ENCODE results near the gene CBY2. TPM values are rescaled to one million over a fixed set of nuclear protein-coding genes. Genes with fewer than 3 reads are reported as not detected.

CBY2 gene
- total RNA-seq, 1 experiment from 2014 or later, result not detected

GRCh38 chr13:45702869-45703391 lies 810 bp downstream of the CBY2 start:
- Histone ChIP-seq H2BK12ac (ENCODE audit: insufficient read length, low read depth, low read length) (no peak overlapping the region), H2BK20ac (ENCODE audit: low read depth, low read length, poor library complexity, severe bottlenecking) (no peak overlapping the region), H2BK120ac (ENCODE audit: low read depth, low read length, poor library complexity, severe bottlenecking) (no peak overlapping the region), H3K56ac (ENCODE audit: insufficient read length, low read depth, low read length) (no peak overlapping the region), H2AK5ac (ENCODE audit: insufficient read length, low read length) (no peak overlapping the region), H4K5ac (ENCODE audit: insufficient read length, low read depth, low read length) (no peak overlapping the region), H3K23me2 (ENCODE audit: insufficient read length, low read depth, low read length, poor library complexity, severe bottlenecking) (no peaks in the 10 kb centered on the region), H3K23ac (ENCODE audit: insufficient read length, low read depth, low read length) (no peak overlapping the region), H3K27ac (ENCODE audit: insufficient read length, low read depth, low read length) (no peak overlapping the region), H4K8ac (replicated peaks; ENCODE audit: insufficient read length, low read depth, low read length) (no peak overlapping the region), H4K20me1 (ENCODE audit: control insufficient read depth, insufficient read depth, insufficient read length) (no peaks in the 10 kb centered on the region), H3K79me1 (ENCODE audit: insufficient read depth, low read depth, low read length, poor library complexity, severe bottlenecking) (no peaks in the 10 kb centered on the region), H3K14ac (ENCODE audit: insufficient read depth, low read length) (no peak overlapping the region), H3K18ac (ENCODE audit: insufficient read length, low read depth, low read length) (no peak overlapping the region), H3K27me3 (ENCODE audit: insufficient read depth, low read length) (no peaks in the 10 kb centered on the region), H3T11ph (ENCODE audit: low read length) (no peak overlapping the region), H2AFZ (ENCODE audit: low read length) (no peak overlapping the region), H4K91ac (ENCODE audit: insufficient read length, low read depth, low read length) (no peak overlapping the region), H3K4me2 (ENCODE audit: insufficient read depth, insufficient read length, low read length) (no peak overlapping the region), H2BK15ac (ENCODE audit: low read depth, low read length) (no peak overlapping the region), H3K9me3 (ENCODE audit: control insufficient read depth, low read depth, low read length) (no peaks in the 10 kb centered on the region), H3K4ac (ENCODE audit: low read depth, low read length) (no peak overlapping the region), H3K9ac (ENCODE audit: extremely low read depth, insufficient read length, low read length) (no peak overlapping the region), H2BK5ac (ENCODE audit: insufficient read length, low read length) (no peak overlapping the region), H3K4me1 (ENCODE audit: insufficient read depth, low read length) (no peaks in the 10 kb centered on the region; the same call in 1 of the 2 replicates), H3K79me2 (ENCODE audit: insufficient read depth, low read length) (no peaks in the 10 kb centered on the region)
- H3K27ac Mint-ChIP-seq, result no peak overlapping the region
- DNase-seq, result no peak
- no peaks in the 10 kb centered on the region for H3K36me3 Mint-ChIP-seq (ENCODE audit: insufficient read depth in 1 of 3, low read depth in 3 of 3)
- TF ChIP-seq CTCF (conservative IDR thresholded peaks at IDR 0.05), result no peak
- H3K27me3 Mint-ChIP-seq (ENCODE audit: low read depth), result peaks cover 7% of the 10 kb centered on the region; the same call in 1 of the 2 replicates
- peaks cover 25% of the 10 kb centered on the region in 2 experiments for H3K4me1 Mint-ChIP-seq
- H3K9me3 Mint-ChIP-seq, result no peaks in the 10 kb centered on the region
- no CpG with 5 or more reads among the region's 3 CpGs for WGBS (ENCODE audit: extremely low coverage, insufficient read length, low lambda C conversion rate)
- no peak overlapping the region for H3K4me3 Mint-ChIP-seq
